AG08395 (cell line): ENCODE data around the gene NXPH2.
"Not testable (repeated sequence)": the region's sequence is repeated elsewhere in the genome, so short reads cannot be mapped to it uniquely, and the experiment has no call there.

ENCODE experiments used
- DNase-seq: peaks from one replicate; pipeline ENCODE4 v3.0.0; 2012; ENCODE audit warnings: mixed read lengths, low spot score

The NXPH2 gene

DNA sequence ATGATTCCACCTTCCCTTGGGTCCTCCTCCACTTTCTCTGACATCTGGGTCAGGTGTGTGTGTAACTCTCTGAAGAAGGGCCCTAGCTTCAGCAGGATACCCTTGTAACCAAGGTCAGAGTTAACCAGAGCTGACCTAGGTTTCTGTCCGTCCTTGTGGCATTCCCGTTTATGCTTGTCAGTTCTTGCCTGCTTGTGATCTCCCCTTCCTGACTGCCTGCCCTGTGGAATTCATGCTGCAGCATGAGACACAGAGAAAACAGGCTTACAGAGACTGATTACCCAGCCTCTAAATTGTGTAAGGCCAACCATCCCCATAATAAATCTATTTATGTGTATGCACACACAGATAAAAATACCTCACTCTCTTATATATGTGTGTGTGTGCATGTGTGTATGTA lies 22.8 kb downstream of the NXPH2 start:
- no peak for DNase-seq

DNA sequence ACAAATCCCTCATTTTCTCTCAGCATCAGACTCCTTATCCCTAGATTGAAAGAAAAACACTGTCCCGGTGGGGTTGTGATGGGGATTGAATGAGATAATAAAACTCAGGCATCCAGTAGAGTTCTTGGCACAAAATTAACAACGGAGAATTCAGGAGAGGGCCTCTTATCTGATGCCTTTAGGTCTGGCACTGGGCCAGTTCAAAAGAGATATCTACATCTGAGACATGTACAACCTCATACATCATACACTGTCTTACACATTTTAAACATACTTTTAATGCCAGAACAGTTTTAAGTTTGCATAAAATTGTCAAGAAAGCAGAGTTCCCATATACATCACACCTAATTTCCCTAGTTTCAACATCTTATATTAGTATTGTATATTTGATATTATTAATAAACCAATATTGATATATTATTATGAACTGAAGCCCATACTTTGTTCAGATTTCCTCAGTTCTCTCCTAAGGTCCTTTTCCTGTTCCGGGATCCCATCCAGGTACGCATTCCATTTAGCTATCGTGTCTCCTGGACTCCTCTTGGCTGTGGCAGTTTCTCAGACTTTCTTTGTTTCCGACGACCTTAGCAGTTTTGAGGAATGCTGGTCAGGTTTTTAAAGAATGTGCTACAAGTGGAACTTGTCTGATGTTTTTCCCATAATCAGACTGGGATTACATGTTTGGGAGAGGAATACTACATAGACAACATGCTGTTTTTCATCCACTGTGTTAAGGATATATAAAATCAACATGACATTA lies 27.8 kb downstream of the NXPH2 start:
- DNase-seq: no peak

GRCh38 chr2:138744713-138745112 lies 35.5 kb downstream of the NXPH2 start:
- DNase-seq: no peak

DNA sequence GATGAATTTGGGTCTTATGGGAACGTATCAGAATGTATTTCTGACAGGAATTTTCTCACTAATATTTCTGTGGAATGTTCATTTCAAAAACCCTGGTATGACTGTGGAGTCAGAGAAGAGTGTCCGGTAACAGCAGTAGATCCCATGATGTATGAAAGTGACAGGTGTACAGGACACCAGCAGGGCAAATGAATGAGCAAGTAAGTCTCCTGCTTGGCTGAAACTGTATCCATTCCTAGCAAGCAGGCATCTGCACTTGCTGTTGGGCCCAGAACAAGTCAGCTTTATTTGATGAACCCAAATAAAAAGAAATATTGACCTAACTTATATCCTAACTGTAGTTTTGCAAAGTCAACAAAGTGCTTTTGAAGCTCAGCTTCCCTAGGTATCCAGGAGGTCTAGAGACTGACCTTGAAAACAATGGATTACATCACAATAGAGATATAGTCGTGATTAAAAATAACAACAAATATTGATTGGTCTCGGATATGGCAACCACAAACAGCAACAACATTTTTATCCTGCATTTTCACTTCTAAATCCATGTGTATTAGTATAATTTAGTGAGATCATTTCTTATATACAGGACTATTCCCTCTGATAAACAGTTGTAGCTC lies 37.6 kb downstream of the NXPH2 start:
- DNase-seq: no peak

GRCh38 chr2:138741851-138742250 lies 38.3 kb downstream of the NXPH2 start:
- DNase-seq: no peak

DNA sequence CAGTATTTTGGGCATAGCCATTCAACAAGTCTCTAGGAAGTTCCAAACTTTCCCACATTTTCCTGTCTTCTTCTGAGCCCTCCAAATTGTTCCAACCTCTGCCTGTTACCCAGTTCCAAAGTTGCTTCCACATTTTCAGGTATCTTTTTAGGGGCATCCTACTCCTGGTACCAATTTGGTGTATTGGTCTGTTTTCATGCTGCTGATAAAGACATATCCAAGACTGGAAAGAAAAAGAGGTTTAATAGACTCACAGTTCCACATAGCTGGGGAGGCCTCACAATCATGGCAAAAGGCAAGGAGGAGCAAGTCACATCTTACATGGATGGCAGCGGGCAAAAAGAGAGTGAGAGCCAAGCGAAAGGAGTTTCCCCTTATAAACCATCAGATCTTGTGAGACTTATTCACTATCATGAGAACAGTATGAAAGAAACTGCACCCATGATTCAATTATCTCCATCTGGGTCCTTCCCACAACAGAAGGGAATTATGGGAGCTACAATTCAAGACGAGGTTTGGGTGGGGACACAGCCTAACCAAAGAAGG lies 43.1 kb downstream of the NXPH2 start:
- not testable (repeated sequence) for DNase-seq

GRCh38 chr2:138732651-138733050 lies 47.5 kb downstream of the NXPH2 start:
- DNase-seq: no peak

DNA sequence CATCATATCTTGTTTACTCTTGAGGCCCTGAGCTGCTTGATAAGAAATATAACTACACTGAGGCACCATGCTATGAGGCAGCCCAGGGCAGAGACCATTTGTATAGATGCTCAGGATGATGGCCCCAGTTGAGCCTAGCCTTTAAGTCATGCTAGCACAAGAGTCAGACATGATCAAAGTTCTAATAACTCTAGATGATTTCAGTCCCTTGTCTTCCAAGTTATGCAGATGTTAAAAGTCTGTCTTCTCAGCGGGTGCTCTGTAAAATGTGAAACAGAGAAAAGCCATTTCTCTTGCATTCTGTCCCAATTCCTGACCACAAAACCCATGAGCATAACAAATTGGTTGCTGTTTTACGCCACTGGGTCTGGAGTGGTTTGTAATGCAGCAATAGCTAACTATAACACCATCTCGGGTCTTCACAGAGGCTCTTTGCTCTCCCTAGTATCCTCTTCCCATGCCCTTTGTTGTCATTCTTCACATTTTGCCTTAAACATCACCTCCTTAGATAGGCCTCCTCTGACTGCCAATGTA lies 49.6 kb downstream of the NXPH2 start:
- no peak for DNase-seq

GRCh38 chr2:138727956-138728355 lies 52.2 kb downstream of the NXPH2 start:
- DNase-seq: no peak

DNA sequence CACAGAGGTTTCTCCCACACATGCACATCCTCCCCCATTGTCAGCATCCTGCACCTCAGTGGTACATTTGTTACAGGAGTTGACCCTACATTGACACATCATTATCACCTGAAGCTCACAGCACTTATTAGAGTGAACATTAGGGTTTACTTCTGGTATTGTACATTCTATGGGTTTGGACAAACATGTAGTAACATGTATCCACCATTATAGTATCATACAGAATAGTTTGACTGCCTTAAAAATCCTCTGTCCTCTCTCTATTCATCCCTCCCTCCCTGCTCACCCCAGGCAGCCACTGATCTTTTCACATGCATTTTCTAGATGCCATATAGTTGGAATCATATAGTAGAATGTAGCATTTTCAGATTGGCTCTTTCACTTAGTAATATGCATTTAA lies 53.5 kb downstream of the NXPH2 start:
- DNase-seq: no peak

GRCh38 chr2:138724729-138725459 lies 55.3 kb downstream of the NXPH2 start:
- no peak for DNase-seq

DNA sequence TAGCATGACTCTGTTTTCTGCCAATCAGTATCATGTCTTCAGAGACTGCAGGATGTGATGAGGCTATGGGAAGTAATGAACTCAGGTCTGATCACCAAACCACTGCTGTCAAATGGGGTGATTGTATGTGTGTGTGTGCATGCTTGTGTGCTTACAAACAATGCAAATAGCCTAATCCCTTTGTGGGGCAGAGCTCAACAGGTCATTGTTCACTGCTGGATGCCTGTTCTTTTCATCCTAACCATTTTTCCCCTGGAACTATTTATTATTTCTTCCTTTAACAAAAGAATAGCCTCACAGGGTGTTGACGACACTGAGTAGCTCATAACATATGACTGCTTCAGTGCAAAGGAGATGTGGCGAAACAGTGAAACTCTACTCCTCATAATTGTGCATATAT lies 55.9 kb downstream of the NXPH2 start:
- DNase-seq: no peak

DNA sequence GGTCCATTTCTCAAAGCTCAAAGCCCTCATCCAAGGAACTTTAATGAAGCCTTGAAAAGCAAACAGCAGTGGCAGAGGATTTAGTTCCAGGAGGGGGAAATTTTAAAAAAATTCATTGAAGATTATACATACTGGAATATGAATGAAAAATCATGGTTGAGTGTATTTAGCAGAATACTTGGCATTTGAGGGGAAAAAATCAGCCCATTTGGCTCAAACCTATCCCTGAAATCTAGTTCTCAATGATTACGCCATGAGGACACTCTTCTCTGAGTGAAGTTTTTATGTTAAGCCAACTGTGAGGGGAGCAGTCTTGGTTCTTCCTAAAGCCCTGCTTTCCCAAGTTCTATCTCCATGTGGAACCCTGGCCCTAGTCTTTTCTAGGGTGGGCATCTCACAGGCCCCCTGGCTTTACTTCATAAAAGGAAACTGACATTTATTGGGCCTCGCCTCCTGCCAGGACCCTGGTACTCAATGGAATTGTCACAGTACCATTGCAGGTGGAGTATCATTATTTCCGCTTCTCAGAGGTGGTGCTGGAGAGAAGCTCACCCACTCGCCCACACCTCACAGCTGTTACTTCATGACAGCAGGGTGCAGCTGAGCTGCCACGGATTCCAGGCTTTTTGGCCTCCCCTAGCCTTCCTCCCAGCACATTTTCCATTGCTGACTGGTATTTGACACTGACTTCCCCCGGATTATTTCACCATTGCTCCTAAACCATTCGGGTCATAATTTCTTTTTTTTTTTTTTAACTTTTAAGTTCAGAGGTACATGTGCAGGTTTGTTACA lies 56.8 kb downstream of the NXPH2 start:
- no peak for DNase-seq

DNA sequence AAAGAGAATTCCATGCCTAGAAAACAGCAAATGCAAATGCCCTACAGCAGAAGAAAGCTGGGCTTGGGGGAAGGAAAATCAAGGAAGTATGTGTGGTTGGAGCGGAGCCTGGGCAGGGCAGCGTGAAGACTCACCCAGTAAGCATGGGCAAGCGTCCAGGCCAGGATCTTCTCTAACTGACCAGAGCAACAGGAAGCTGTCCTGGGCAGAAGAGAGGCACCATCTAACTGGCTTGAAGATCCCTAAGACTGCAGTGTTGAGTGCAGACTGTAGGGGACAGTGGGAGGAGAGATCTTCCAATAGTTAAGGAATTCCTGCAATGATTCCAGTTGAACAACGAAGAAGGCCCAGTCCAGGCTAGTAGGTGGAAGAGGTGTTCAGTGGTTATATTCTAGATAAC lies 57.9 kb downstream of the NXPH2 start:
- DNase-seq: no peak

- DNase-seq: no peak
These were observed 60.0 kb downstream of the NXPH2 start for GRCh38 chr2:138720035-138720838.

DNA sequence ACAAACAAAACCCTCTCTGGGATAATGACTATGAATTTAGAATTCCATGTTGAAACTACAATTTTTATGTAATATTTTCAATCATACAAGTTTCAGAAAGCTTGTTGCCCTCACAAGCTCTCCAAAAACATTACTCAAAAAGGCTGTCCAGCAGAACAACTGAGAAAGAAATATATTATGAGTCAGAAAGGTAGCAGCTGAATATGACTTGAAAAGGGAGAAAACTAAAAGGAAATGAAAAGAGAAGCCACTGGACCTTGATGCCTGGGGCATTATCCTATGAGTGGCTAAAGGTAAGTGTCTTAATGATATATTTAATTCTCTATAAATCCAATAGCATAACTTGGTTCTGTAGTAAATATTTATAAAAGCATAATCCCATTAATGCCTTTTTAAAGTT lies 61.8 kb downstream of the NXPH2 start:
- no peak for DNase-seq

- no peak for DNase-seq
These were observed 64.0 kb downstream of the NXPH2 start for GRCh38 chr2:138716183-138716582.

- no peak for DNase-seq
These were observed 66.7 kb downstream of the NXPH2 start for GRCh38 chr2:138713504-138713903.

DNA sequence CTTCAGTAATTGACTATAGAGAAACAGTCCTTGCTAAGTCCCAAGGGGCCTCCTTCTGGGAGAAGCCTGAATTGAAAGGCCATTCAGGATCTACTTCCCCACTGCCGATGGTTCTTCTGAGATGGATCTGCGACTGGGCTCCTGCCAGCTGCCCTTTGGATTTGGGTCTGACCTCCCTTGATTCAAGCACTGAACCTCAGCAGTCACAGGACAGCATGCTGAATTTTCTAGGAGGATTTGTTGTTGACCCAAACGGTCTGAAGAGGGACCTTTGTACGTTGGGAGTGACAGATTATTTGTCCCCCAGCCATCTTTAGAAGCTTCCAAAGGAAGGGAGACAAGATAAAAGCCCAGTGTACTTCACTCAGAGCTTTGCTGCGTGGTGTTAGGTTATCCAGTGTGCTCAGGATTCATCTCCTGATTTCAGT lies 67.1 kb downstream of the NXPH2 start:
- DNase-seq: no peak

- peak; percentile 39 for DNase-seq
These were observed 67.8 kb downstream of the NXPH2 start for GRCh38 chr2:138712212-138712979.
